Activated CD8-positive, alpha-beta memory T cell treated with anti-CD3 and anti-CD28 coated beads, Interleukin-2, amount 50 U/mL, for 48 hours (primary cell): ENCODE data around the gene CLDN25.
"Not testable (repeated sequence)": the region's sequence is repeated elsewhere in the genome, so short reads cannot be mapped to it uniquely, and the experiment has no call there.

ENCODE experiments used
- DNase-seq: peaks from one replicate; pipeline ENCODE4 v3.0.0-alpha.2; 2020

CLDN25 gene

GRCh38 chr11:113779496-113779895 lies at the start of gene CLDN25:
Gene CLDN25, plus strand, starts transcription at chr11:113779796. Its CDS starts 0 bp downstream, at chr11:113779796.
- no peak for DNase-seq

GRCh38 chr11:113730887-113731726 lies 48.5 kb upstream of the CLDN25 start:
- DNase-seq = no peak

- DNase-seq = no peak
Observed at GRCh38 chr11:113732092-113732491, 47.5 kb upstream of the CLDN25 start.

GRCh38 chr11:113736323-113736722 lies 43.3 kb upstream of the CLDN25 start:
- no peak for DNase-seq

GRCh38 chr11:113752932-113753331 lies 26.7 kb upstream of the CLDN25 start:
- DNase-seq = no peak

- DNase-seq = no peak
Observed at GRCh38 chr11:113760241-113760640, 19.4 kb upstream of the CLDN25 start.

GRCh38 chr11:113763040-113763439 lies 16.6 kb upstream of the CLDN25 start:
- not testable (repeated sequence) for DNase-seq

- no peak for DNase-seq
Observed at GRCh38 chr11:113764527-113765219, 14.9 kb upstream of the CLDN25 start.

- no peak for DNase-seq
Observed at GRCh38 chr11:113771964-113772363, 7.6 kb upstream of the CLDN25 start.

GRCh38 chr11:113773092-113773415 lies 6.5 kb upstream of the CLDN25 start:
- DNase-seq = no peak

GRCh38 chr11:113773416-113774173 lies 6.0 kb upstream of the CLDN25 start, which contains the start of gene ZW10:
Gene ZW10, minus strand, starts transcription at chr11:113773692. Its CDS starts 26 bp downstream, at chr11:113773666.
- peak; percentile 94 for DNase-seq

GRCh38 chr11:113774174-113774503 lies 5.5 kb upstream of the CLDN25 start:
- no peak for DNase-seq

GRCh38 chr11:113778111-113778910 lies 1.3 kb upstream of the CLDN25 start:
- no peak for DNase-seq

GRCh38 chr11:113781682-113782081 lies 2.1 kb downstream of the CLDN25 start:
- no peak for DNase-seq

GRCh38 chr11:113782134-113782533 lies 2.5 kb downstream of the CLDN25 start:
- DNase-seq = no peak

- not testable (repeated sequence) for DNase-seq
Observed at GRCh38 chr11:113789016-113789415, 9.4 kb downstream of the CLDN25 start.

- DNase-seq = no peak
Observed at GRCh38 chr11:113789675-113790320, 10.2 kb downstream of the CLDN25 start.

- no peak for DNase-seq
Observed at GRCh38 chr11:113796663-113797259, 17.2 kb downstream of the CLDN25 start.

- DNase-seq = no peak
Observed at GRCh38 chr11:113802621-113803020, 23.0 kb downstream of the CLDN25 start.

GRCh38 chr11:113805640-113806039 lies 26.0 kb downstream of the CLDN25 start:
- no peak for DNase-seq

GRCh38 chr11:113806406-113806805 lies 26.8 kb downstream of the CLDN25 start:
- DNase-seq = no peak

- no peak for DNase-seq
Observed at GRCh38 chr11:113808931-113809330, 29.3 kb downstream of the CLDN25 start.
